ENCODE measurements around the gene SEMA4B. TPM values are rescaled to one million over a fixed set of nuclear protein-coding genes. Genes with fewer than 3 reads are reported as not detected.

SEMA4B gene
- total and polyA plus RNA-seq, 2 donors (not counting 1 experiment from before 2014, with no cell fraction given) = 285 to 336 TPM

- Histone ChIP-seq H3K27me3 (replicated peaks in 1 of 4; ENCODE audit: control extremely low read depth in 1 of 4, control insufficient read depth in 3 of 4, insufficient read depth in 4 of 4, low read length in 3 of 4) (no peaks in the 10 kb centered on the region), H3K4me2 (replicated peaks; ENCODE audit: low read depth, low read length, poor library complexity, severe bottlenecking) (peak within 1 kb of the TSS; percentile 90), H3K36me3 (replicated peaks in 1 of 2; ENCODE audit: control extremely low read depth in 1 of 2, control insufficient read depth in 1 of 2, extremely low read depth in 1 of 2, insufficient read depth in 2 of 2, low read length in 1 of 2) (peaks cover 0 to 29% of the 10 kb centered on the region in 2 experiments), H3K9me3 (ENCODE audit: control extremely low read depth in 1 of 3, control insufficient read depth in 2 of 3, insufficient read depth in 1 of 3, low read length in 2 of 3) (no peaks in the 10 kb centered on the region), H3K9ac (ENCODE audit: low read length) (peak within 1 kb of the TSS; percentile 99), H3K4me3 (ENCODE audit: control extremely low read depth in 1 of 5, extremely low read depth in 1 of 5, insufficient read depth in 1 of 5, low read depth in 2 of 5, low read length in 4 of 5) (peak within 1 kb of the TSS; percentile 85 to 99 (median 92)), H3K27ac (ENCODE audit: low read length in 2 of 2) (peak within 1 kb of the TSS; percentile 88 to 99), H2AFZ (ENCODE audit: insufficient read depth, low read depth, low read length, poor library complexity, severe bottlenecking) (peak within 1 kb of the TSS; percentile 75), H4K20me1 (ENCODE audit: control insufficient read depth, insufficient read depth, low read length, poor library complexity, severe bottlenecking) (peaks cover 24% of the 10 kb centered on the region), H3K4me1 (ENCODE audit: control insufficient read depth in 2 of 2, insufficient read depth in 2 of 2, low read length in 2 of 2) (peaks cover 40 to 50% of the 10 kb centered on the region in 2 donors), H3K79me2 (ENCODE audit: control insufficient read depth, insufficient read depth, low read length) (peaks cover 25% of the 10 kb centered on the region)
- Mint-ChIP-seq H3K9me3 (ENCODE audit: insufficient read depth) (no peaks in the 10 kb centered on the region), H3K27me3 (no peaks in the 10 kb centered on the region), H3K4me1 (peaks cover 52% of the 10 kb centered on the region), H3K4me3 (peak within 1 kb of the TSS; percentile 97), H3K27ac (peak within 1 kb of the TSS; percentile 97)
- ATAC-seq (ENCODE audit: low read depth) (peak; percentile 87), DNase-seq (no peak)
- WGBS (ENCODE audit: insufficient coverage) = under 1% methylated on average over 63 of the region's 63 CpGs
- ChIA-PET POLR2A (interaction anchor here (0.7 to 4.8 kb wide), 16 partner anchors 12 to 155 kb away, joined by 3 to 56 read pairs (median 5); partner anchors contain the start of genes IQGAP1, NGRN and SEMA4B), CTCF (interaction anchor here (0.6 to 4.7 kb wide), 20 partner anchors 14 to 702 kb away, joined by 3 to 102 read pairs (median 6); partner anchors contain the start of genes NGRN, SEMA4B, TTLL13 and UNC45A)
- TF ChIP-seq CTCF (IDR thresholded peaks at IDR 0.05) = no peak
- no peak for TF ChIP-seq EZH2 (IDR thresholded peaks at IDR 0.05; ENCODE audit: borderline replicate concordance, insufficient read depth, low read depth, low read length, poor library complexity, severe bottlenecking)
- intact Hi-C loops (cut with micrococcal nuclease) = loop anchor here (1.0 to 5.0 kb wide), 10 partner anchors 15 to 169 kb away; partner anchors contain the start of genes IDH2, IQGAP1, NGRN and SEMA4B
Observed at GRCh38 chr15:90233387-90234095, 32.4 kb downstream of the SEMA4B start, which contains the start of gene CIB1. TSS of gene CIB1 (minus strand) at chr15:90233941. CDS start at chr15:90233885, 56 bp downstream.
